ENCODE results near the gene BZW2.

The BZW2 gene

DNA sequence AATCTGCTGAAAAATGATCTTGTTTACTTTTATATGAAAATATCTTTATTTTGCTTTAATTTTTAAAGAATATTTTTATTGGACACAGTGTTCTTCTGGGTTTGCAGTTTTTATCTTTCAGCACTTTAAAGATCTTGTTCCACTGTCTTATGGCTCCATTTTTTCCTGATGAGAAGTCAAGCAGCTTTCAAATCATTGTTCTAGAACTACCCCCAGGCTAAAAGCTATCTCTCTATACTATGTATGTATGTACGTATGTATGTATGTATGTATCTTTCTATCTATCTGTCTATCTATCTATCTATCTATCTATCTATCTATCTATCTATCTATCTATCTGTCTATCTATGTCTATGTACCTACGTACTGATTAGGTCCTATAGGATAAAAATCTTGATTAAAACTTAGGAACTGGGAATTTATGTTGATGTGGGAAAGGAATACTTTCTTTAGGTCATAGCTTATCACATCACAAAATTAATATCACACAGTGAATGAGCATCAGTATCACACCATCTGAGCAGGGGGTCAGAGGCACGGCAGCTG is 72.2 kb downstream of the BZW2 start:
- no peak for DNase-seq (ENCODE audit: low read depth)

DNA sequence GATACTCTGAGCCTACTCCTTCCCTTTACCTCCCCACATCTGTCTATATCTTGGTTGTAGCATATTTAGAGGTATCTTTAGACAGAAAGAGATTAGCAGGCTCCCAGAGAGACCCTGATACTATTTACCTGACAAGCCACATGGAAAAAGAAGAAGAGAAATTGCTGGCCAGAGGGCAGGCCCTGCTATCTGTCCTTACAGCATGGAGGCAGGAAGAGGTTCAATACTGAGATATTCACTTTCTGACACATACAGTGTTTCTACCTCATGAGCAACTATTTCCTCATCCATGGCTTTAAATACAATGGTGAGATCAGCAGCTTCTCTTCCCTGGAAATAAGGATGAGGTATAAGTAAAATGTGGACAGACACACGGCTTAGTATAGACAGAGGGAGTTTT is 73.7 kb downstream of the BZW2 start:
- no peak for DNase-seq (ENCODE audit: low read depth)

- no peak for DNase-seq (ENCODE audit: low read depth)
These were observed 75.6 kb downstream of the BZW2 start for GRCh38 chr7:16721541-16721940.

- DNase-seq (ENCODE audit: low read depth): no peak
These were observed 78.4 kb downstream of the BZW2 start for GRCh38 chr7:16724344-16724743.

DNA sequence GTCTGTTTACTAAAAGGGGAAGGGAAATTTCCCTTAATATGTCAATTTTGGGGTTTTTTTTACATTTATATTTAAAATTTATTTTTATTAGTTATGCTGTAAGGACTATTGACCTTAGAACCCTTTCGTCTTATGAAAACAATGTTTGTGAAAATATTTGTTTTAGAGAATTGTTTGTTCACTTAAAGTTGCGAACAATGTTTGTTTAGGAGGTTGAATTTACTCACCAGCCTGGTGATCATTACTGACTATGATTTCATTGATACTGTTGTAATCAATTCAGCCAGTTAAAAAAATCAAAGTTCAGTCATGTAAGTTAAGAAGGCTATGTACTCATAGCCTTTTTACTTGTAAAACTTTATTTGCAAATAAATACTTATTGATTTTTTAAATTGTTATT is 80.2 kb downstream of the BZW2 start:
- DNase-seq (ENCODE audit: low read depth): no peak

DNA sequence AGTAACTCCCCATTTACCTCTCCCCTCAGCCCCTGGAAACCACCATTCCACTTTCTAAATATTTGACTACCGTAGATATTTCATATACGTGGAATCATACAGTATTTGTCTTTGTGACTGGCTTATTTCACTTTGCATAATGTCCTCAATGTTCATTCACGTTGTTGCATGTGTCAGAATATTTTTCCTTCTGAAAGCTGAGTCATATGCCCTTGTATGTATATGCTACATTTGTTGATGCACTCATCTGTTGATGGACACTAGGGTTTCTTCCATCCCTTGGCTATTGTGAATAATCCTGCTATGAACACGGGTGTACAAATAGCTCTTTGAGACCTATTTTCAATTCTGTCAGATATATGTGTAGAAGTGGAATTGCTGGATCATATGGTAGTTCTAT is 81.8 kb downstream of the BZW2 start:
- DNase-seq (ENCODE audit: low read depth): no peak

- no peak for DNase-seq (ENCODE audit: low read depth)
These were observed 82.8 kb downstream of the BZW2 start for GRCh38 chr7:16728811-16729210.

DNA sequence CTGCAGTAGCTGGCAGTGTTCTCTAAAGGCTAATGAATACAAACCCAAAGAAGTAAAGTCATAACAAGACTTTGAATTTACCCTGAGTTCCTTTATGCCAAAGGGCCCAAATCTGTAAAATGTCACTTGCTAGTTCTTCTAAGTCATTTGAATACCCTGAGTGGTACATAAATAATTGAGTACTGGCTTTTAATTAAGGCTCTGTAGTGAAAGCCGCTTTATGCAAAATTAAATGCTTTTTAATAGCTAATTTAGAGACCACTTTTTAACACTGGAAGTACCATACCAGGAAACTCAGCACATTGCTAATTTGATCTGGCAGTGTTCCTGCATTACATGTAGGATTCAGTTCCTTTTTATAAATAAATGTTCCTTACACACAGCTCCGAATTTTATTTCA is 83.6 kb downstream of the BZW2 start:
- no peak for DNase-seq (ENCODE audit: low read depth)

DNA sequence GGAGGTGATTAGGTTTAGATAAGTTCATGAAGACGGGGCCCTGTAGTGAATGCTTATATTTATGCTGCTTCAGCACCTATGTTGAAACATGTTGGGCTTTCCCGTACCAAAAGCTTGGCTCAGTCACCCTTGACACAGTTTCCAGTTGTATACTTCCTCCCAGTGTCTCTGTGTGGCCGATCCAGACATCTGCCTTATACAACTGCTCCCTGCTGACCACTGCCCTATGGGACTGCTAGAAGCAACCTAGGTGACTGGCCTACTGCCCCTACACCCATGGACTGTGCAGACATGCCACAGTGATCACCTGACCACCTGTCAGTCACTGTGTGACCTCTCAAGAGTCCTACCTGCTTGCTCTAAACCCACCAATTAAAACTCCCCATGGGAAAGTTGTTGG is 85.0 kb downstream of the BZW2 start:
- no peak for DNase-seq (ENCODE audit: low read depth)

DNA sequence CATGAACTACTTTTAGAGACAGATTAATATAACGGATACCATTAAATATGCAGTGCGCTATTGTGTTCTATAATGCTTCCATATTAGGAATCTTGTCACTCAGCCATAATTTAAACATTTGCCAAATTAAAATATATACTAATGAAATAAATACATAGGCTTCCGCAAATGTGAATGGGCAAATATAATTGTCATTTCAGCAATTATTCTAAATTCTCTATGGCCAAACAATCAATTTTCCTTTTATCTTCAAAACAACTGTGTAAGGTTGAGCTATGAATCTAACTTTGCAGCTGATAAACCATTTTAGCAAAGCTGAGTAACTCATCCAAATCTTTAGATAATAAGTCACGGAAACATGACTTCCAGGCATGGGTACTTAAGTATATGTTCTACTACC is 86.8 kb downstream of the BZW2 start:
- DNase-seq (ENCODE audit: low read depth): no peak

DNA sequence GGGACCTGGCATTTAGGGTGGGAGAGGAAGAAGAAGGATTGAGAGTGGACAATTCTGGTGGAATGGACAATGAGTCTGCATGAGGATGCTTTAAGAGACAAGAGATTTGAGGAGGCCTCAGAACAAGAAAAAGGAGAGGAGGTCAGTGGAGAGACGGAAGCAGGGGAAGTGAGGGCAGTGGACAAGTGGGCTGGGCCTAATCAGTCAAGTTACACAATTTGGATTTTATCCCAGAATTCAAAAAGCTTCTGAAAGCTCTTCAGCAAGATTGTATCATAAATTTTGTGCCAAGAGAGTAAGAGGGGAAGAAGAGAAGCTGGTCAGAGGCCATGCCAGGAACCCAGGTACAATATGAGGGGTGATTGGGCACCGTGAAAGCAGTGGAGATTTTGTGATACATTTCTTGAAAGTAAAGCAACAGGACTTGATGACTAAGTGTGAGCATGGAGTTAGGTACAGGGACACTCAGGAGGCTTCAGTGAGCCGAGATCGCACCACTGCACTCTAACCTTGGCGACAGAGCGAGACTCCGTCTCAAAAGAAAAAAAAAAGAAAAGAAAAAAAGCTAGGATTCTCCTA is 88.3 kb downstream of the BZW2 start:
- DNase-seq (ENCODE audit: low read depth): no peak

DNA sequence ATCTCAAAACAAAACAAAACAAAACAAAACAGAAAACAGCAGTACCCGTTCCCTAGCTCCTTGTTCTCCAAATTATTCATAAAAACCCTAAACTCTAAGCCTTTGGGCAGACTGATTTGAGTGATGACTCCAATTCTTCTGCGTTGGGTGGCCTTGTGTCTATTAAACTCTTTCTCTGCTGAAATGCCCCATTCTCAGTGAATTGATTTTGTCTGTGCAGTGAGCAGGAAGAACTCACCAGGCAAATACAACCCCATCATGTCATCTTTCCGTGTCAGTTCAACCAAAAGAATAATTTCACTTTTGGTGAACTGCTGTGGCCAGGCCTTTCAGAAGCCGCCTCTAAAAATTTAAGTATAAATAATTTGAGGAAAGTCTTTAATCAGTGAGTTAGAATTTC is 89.0 kb downstream of the BZW2 start:
- no peak for DNase-seq (ENCODE audit: low read depth)

GRCh38 chr7:16738011-16738688 is 92.2 kb downstream of the BZW2 start:
- no peak for DNase-seq (ENCODE audit: low read depth)

- peak; percentile 96 for DNase-seq (ENCODE audit: low read depth)
These were observed 94.1 kb downstream of the BZW2 start for GRCh38 chr7:16739863-16740622.

DNA sequence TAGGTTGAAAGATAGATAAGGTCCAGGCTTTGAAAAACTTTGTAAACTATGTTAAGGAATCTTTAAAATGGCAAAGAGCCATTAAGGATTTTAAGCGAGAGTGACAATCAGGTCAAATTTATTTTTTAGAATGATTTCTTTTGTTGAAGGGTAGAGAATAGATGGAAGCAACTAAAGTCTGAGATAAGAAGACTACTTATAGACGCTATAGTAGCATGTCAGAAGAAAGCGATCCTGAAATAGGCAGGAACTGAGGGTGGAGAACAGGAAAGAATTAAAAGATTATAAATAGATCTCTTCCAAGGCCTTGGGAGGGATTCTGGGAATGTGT is 94.6 kb downstream of the BZW2 start:
- DNase-seq (ENCODE audit: low read depth): no peak

GRCh38 chr7:16740996-16741395 is 95.0 kb downstream of the BZW2 start:
- DNase-seq (ENCODE audit: low read depth): no peak

GRCh38 chr7:16741676-16742075 is 95.7 kb downstream of the BZW2 start:
- no peak for DNase-seq (ENCODE audit: low read depth)

- DNase-seq (ENCODE audit: low read depth): no peak
These were observed 96.6 kb downstream of the BZW2 start for GRCh38 chr7:16742547-16742946.

DNA sequence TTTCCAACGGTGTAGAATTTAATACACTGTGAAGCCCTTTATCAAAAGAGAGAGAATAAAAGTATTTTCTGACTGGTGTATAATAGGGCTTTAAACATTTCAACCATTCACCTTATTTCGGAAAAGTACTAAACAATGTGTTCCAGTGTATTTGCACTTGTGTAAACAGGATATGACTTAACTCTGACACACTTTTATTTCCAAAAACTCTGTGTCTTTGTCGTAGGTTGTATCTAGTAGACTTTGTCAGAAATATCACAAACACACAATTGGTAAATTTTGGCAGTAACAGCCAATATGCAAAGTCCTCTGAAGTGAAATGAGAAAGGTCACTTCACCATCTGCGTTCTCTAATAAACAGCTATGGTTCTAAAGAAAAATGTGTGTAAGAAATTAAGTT is 97.3 kb downstream of the BZW2 start:
- DNase-seq (ENCODE audit: low read depth): no peak

DNA sequence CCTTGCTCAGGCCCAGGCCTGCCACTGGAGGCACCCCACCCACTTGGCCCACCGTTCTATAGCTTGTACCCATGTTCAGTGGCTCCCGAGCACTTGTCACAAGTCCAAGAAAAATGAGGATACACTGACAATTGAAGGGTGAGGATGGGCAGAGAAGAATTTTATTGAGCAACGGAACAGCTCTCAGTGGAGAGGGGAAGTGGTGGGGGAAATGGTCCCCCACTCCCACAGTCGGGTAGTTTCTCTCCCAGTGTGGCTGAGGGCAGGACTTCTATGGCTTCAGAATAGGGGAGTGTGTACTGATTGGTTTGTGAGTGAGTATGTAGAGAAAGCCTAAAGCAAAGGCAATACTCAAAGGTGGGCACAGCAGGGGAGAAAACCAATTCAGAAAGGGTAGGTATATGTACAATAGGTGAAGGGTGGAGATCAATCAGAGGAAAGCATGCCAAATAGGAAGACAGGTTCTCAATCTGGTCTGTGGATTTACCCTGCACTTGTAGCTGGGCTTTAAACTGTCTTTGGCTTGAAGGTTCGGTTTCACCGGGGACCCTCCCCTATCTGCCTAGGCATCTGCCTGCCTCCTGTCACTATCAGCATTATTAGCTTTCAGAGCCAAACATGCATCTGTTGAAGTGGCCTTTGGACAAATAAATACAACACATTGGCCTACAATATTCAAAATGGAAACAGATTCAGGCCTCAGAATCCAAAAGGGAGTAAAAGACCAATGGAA is 98.7 kb downstream of the BZW2 start:
- DNase-seq (ENCODE audit: low read depth): no peak

GRCh38 chr7:16745645-16746044 is 99.7 kb downstream of the BZW2 start:
- no peak for DNase-seq (ENCODE audit: low read depth)

GRCh38 chr7:16747102-16747501 is 101.1 kb downstream of the BZW2 start:
- DNase-seq (ENCODE audit: low read depth): no peak
